Measurements from ENCODE around the gene ASTN2. TPM values are rescaled to one million over a fixed set of nuclear protein-coding genes. Genes with fewer than 3 reads are reported as not detected.

The ASTN2 gene
- total RNA-seq, 2 donors from 2014 or later, result 113 to 153 TPM

GRCh38 chr9:116377179-116377798, 1037.6 kb downstream of the ASTN2 start:
- Histone ChIP-seq H3K4me3 (no peak overlapping the region), H3K9me3 (no peaks in the 10 kb centered on the region), H3K27me3 (replicated peaks; ENCODE audit: insufficient read depth) (no peaks in the 10 kb centered on the region), H3K36me3 (no peaks in the 10 kb centered on the region), H3K4me1 (replicated peaks) (no peaks in the 10 kb centered on the region), H3K27ac (no peak overlapping the region)
- TF ChIP-seq CTCF (IDR thresholded peaks at IDR 0.05) (no peak), POLR2AphosphoS5 (IDR thresholded peaks at IDR 0.05) (no peak), POLR2A (IDR thresholded peaks at IDR 0.05) (no peak)
- 71% methylated on average over 8 of the region's 8 CpGs for WGBS
- no peak for DNase-seq (ENCODE audit: low spot score)
- intact Hi-C loops (cut with DNase I), result no loop called here

Small RNA genes within 50 kb of the gene (small RNA-seq; reads per million reads assigned to genes)
- 0 reads per million in 2 donors for gene SNORA70C

Data from prostate gland (tissue), 2 donors.